NCI-H510A (cell line): Measurements from ENCODE around the gene RPRD2.
"Not testable (repeated sequence)": the region's sequence is repeated elsewhere in the genome, so short reads cannot be mapped to it uniquely, and the experiment has no call there.

Source experiments
- DNase-seq: peaks from one replicate; lab custom pipeline; 2025; lab: John Stamatoyannopoulos, UW

RPRD2 gene

DNA sequence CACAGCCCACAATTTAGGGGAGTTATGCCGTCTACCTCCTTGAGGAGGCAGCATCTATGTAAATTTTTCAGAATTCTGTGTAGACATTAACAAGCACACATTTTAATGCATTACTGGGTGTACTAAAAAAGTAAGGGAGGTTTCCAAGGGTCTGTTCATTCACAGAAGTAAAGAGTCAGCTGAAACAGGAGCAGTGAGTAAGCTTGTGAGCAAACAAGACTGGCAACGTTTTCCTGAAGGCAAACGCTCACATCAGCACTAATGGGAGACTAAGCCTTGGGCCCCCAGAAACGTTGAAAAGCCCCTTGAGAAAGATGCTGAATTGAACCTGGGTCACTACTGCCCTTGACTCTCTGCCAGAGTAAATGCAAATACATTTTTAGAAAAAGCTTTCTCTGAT lies 25.7 kb downstream of the RPRD2 start:
- DNase-seq = no peak

DNA sequence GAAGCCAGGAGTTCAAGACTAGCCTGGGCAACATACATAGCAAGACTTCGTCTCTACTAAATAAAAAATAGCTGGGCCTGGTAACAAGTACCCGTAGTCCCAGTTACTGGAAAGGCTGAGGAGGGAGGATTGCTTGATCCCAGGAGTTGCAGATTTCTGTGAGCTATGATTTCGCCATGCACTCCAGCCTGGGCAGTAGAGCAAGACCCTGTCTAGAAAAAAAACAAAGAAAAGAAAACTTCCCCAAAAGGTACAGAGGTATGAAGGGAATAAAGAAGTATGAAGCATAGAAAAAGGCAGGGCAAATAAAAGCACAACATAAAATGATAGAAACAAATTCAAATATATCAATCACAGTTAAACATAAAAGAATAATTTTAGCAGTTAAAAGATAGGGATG lies 28.7 kb downstream of the RPRD2 start:
- no peak for DNase-seq

DNA sequence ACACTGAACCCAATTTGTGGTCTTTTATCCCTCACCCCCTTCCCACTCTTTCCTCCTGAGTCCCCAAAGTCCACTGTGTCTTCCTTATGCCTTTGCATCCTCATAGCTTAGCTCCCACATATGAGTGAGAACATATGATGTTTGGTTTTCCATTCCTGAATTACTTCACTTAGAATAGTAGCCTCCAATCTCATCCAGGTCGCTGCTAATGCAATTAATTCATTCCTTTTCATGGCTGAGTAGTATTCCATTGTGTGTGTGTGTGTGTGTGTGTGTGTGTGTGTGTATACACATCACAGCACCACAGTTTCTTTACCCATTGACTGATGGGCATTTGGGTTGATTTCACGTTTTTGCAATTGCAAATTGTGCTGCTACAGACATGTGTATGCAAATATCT lies 31.2 kb downstream of the RPRD2 start:
- not testable (repeated sequence) for DNase-seq

DNA sequence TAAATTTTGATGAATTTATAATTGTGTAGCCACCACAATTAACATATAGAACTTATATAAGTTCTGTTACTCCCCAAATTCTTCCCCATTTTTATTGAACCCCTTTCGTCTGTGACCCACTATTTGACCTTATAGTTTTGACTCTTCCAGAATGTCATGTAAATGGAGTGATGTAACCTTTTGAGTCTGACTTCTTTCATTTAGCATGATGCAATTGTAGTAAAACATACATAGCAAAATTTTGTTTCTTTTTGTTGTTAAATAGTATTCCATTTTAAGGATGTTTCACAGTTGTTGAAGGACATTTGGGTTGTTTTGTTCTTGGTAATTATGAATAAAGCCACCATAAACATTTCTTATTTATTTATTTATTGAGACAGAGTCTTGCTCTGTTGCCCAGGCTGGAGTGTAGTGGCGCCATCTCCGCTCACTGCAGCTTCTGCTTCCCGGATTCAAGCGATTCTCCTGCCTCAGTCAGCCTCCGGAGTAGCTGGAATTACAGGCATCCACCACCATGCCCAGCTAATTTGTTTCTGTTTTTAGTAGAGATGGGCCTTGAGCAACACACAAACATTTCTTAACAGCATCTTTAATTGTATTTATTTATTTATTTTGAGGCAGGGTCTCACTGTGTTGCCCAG lies 33.6 kb downstream of the RPRD2 start:
- no peak for DNase-seq

GRCh38 chr1:150404465-150404864 lies 40.5 kb downstream of the RPRD2 start:
- no peak for DNase-seq

GRCh38 chr1:150405660-150406059 lies 41.7 kb downstream of the RPRD2 start:
- DNase-seq = no peak

- DNase-seq = no peak
Observed at GRCh38 chr1:150406483-150406882, 42.5 kb downstream of the RPRD2 start.

DNA sequence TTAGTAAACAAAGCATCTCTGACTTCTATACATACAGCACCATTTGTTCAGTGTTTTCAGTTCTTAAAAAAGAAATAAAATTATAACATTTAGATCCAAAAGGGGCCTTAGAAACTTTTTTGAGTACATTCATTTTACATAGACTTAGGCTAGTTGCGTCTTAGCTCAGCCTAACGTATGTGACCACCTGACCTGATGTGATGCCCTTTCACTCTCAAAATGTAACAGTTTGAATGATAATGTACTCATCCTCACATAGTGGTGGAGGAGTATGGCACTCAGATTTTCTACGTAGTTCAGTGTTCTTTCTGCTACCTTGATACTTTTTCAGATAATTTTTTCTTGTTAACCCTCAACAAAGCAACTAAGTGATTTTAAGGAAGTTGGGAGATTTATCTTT lies 43.4 kb downstream of the RPRD2 start:
- no peak for DNase-seq

- DNase-seq = no peak
Observed at GRCh38 chr1:150408800-150409199, 44.9 kb downstream of the RPRD2 start.

- DNase-seq = no peak
Observed at GRCh38 chr1:150409504-150410362, 45.8 kb downstream of the RPRD2 start.

DNA sequence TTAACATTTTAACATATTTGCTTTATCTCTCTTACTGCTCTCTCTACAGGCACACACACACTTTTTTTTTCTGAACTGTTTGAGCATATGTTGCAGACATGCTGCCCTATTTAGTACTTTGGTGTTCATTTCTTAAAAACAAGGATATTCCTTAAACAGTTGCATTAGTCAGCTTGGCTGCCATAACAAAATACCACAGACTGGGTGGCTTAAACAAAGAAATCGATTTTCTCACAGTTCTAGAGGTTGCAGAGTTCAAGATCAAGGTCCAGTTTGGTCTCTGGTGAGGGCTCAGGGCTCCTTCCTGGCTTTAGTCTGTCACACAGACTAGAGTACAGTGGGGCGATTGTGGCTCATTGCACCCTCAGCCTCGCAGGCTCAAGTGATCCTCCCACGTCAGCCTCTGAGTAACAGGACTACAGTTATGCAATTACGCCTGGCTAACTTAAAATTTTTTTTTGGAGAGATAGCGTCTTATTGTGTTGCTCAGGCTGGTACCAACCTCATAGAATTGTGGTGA lies 46.7 kb downstream of the RPRD2 start:
- no peak for DNase-seq

DNA sequence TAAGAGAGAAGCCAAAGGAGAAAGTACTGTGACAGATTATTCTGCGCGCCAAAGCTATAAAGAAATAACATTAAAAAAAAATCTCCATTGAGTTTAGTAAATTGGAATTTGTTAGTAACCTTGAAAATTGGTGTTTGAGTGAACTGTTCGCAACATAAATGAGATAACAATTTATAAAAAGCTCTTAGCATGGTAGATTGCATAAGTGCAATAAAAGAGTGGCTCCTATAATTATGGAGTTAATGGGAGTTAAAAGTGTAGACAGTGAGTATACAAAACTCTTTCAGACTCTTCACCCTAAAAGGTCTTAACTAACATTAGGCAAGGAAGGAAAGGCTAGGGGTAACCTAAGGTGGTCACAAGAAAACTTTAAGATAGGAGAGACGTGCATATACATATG lies 50.6 kb downstream of the RPRD2 start:
- DNase-seq = no peak

DNA sequence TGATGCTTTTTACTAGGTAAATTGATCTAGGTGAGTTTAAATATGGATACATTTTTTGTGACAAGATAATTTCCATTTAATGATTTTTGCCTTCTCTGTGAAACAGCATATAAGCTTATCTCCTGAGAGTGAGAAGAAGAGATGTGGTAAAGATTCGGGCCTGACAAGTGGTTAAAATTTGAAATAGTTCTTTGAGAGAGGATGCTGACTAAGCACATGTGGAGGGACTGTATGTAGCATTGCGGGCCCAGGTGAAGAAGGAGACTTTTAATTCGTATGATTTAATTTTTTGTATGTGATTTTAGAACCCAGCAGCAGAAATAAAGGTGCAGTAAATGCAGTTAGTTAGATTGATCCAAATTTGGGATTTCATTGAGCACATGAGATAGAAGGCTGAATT lies 51.9 kb downstream of the RPRD2 start:
- DNase-seq = no peak

DNA sequence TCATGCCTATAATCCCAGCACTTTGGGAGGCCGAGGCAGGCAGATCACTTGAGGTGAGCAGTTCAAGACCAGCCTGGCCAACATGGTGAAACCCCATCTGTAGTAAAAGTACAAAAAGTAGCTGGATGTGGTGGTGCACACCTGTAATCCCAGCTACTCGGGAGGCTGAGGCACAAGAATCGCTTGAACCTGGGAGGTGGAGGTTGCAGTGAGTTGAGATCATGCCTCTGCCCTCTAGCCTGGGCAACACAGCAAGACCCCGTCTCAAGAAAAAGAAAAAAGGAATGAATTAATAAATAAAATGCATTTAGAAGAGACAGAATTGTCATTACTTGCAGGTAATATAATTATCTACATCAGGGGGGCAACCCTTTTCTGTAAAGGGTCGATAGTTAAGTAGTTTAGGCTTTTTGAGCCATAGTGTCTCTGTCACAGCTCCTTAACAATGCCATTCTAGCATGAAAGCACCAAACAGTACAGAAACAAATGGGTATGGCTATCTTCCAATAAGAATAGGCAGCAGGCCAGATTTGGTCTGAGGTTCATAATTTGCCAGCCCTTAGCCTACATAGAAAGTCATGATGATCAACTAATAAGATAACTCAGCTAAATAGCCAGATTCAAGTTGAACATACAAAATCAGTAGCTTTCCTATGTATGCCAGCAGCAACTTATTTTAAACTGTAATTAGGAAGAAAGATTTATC lies 56.8 kb downstream of the RPRD2 start:
- DNase-seq = no peak

DNA sequence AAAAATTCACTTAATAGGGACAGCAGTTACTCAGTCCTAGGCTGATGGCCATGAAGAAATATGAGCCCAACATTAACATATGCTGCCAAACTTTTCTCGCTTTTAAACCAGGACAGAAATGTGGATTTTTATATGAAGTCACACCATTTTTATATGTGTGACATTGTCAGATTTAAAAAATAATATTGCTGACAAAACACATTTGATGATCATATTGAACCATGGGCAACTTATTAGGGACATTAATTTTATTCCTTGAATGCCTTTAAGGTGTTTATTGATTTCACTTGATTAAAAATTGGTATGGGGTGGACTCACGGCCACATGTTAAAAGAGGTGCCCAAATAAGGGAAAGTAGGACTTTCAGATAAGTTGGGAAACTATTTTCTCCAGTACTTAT lies 58.6 kb downstream of the RPRD2 start:
- no peak for DNase-seq

- DNase-seq = no peak
Observed at GRCh38 chr1:150429805-150430204, 65.9 kb downstream of the RPRD2 start.

GRCh38 chr1:150441121-150441520 lies 77.2 kb downstream of the RPRD2 start:
- no peak for DNase-seq

GRCh38 chr1:150444232-150444631 lies 80.3 kb downstream of the RPRD2 start:
- DNase-seq = no peak

DNA sequence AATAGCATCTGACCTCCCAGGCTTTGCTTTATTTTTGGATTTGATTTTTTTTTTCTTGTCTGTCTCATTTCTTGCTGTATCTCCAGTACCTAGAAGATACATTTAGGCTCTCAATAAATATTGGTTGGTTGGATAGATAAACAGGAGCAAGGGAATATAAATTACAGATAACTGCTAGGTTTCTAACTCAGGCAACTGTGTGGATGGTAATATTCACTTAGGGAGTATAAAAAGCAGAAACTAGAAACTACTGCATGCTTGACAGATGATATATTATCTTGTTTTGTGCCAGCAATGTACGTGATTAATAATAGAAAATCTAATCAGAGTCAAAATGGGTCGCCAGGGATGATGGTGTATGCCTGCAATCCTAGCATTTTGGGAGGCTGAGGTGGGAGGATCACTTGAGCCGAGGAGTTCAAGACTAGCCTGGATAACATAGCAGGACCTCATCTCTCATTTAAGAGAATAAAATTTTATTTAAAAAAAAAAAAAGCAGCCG lies 92.2 kb downstream of the RPRD2 start:
- no peak for DNase-seq

- DNase-seq = peak; percentile 55
Observed at GRCh38 chr1:150464422-150464826, 100.5 kb downstream of the RPRD2 start.

DNA sequence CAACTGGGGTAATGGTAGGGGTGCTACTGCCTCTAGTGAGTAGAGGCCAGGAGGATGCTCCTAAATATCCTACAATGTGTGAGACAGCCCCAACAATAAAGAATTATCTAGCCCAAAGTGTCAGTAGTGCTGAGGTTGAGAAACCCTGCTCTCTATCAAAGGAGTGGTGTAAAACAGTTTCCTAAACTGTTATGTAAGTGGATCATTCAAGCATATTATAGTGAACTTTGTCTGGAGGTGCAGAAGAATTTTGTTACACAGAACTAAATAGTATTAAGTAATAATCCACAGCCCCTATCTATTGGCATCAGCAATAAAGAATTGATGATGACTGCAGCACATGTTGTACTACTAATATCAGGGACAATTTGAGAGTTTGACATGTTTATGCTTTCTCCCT lies 103.0 kb downstream of the RPRD2 start:
- no peak for DNase-seq

DNA sequence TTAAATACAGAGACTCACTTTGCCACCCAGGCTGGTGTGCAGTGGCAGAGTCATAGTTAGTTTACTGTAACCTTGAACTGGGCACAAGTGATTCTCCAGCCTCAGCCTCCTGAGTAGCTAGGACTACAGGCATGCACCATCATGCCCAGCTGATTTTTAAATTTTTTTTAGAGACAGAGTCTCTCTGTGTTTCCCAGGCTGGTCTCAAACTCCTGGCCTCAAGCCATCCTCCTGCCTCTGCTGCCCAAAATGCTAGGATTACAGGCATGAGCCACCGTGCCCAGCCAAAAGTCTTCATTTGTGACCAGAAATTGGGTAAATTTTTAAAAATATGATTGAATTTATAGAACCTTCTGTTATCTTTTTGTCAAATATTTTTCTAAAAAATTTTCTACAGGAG lies 105.3 kb downstream of the RPRD2 start:
- DNase-seq = no peak
